ENCODE measurements around the gene SBNO2. TPM values are rescaled to one million over a fixed set of nuclear protein-coding genes. Genes with fewer than 3 reads are reported as not detected.
"Not testable (repeated sequence)": the region's sequence is repeated elsewhere in the genome, so short reads cannot be mapped to it uniquely, and the experiment has no call there.

SBNO2 gene
- total RNA-seq, 4 donors from 2014 or later = 22.8 to 69.0 (median 25.5) TPM

GRCh38 chr19:1206150-1206863 lies 32.2 kb upstream of the SBNO2 start:
- DNase-seq = no peak
- Histone ChIP-seq H3K4me1 (peaks cover 32 to 40% of the 10 kb centered on the region in 2 donors), H3K9me3 (no peaks in the 10 kb centered on the region), H3K36me3 (no peaks in the 10 kb centered on the region), H3K27ac (peak overlapping the region; percentile 56 to 79 (median 73)), H3K4me3 (replicated peaks in 1 of 3) (peak overlapping the region; percentile 35 to 83 (median 58)), H3K27me3 (no peaks in the 10 kb centered on the region)
- no peak for TF ChIP-seq CTCF (IDR thresholded peaks at IDR 0.05)
- TF ChIP-seq POLR2A (IDR thresholded peaks at IDR 0.05) = no peak
- intact Hi-C loops (cut with DNase I) = no loop called here
- 1 to 5% methylated on average over 18 to 25 of the region's 78 CpGs for WGBS, 2 donors

GRCh38 chr19:1205114-1206099 lies 31.3 kb upstream of the SBNO2 start, which contains the start of gene STK11:
Gene STK11, plus strand, starts transcription at chr19:1205778. Its CDS starts 1,136 bp downstream, at chr19:1206914.
- Histone ChIP-seq H3K4me1 (peaks cover 32 to 33% of the 10 kb centered on the region in 2 donors), H3K4me3 (replicated peaks in 1 of 3) (peak within 1 kb of the TSS; percentile 35 to 83 (median 58)), H3K27ac (peak within 1 kb of the TSS; percentile 62 to 79 (median 79)), H3K27me3 (no peaks in the 10 kb centered on the region), H3K9me3 (no peaks in the 10 kb centered on the region), H3K36me3 (no peaks in the 10 kb centered on the region)
- intact Hi-C loops (cut with DNase I) = no loop called here
- 11 to 29% methylated on average over 13 to 31 of the region's 114 CpGs for WGBS, 2 donors
- peak; percentile 99 for DNase-seq
- TF ChIP-seq POLR2A (IDR thresholded peaks at IDR 0.05) (peak; percentile 61 to 84), CTCF (IDR thresholded peaks at IDR 0.05) (no peak)

GRCh38 chr19:1200614-1201013 lies 26.5 kb upstream of the SBNO2 start:
- H3K27me3 ChIP-seq; intact Hi-C loops (cut with DNase I); H3K4me1 ChIP-seq; H3K36me3 ChIP-seq; H3K27ac ChIP-seq; H3K4me3 ChIP-seq (replicated peaks in 1 of 3); H3K9me3 ChIP-seq; DNase-seq: not testable (repeated sequence)
- WGBS, 2 donors = 81% methylated on average over 4 of the region's 4 CpGs

- whole genome bisulfite sequencing, 2 donors = 89 to 94% methylated on average over 1 to 3 of the region's 10 CpGs
- H3K27me3 ChIP-seq = no peaks in the 10 kb centered on the region
- H3K4me3 ChIP-seq (replicated peaks in 1 of 3) = no peak overlapping the region
- no peak for DNase-seq
- intact Hi-C loops (cut with DNase I) = no loop called here
- no peaks in the 10 kb centered on the region for H3K9me3 ChIP-seq
- no peak overlapping the region for H3K27ac ChIP-seq
- no peaks in the 10 kb centered on the region for H3K4me1 ChIP-seq
- no peak for TF ChIP-seq CTCF (IDR thresholded peaks at IDR 0.05)
- no peak for TF ChIP-seq POLR2A (IDR thresholded peaks at IDR 0.05)
- no peaks in the 10 kb centered on the region for H3K36me3 ChIP-seq
Observed at GRCh38 chr19:1199531-1199930, 25.5 kb upstream of the SBNO2 start.

- Histone ChIP-seq H3K27me3 (no peaks in the 10 kb centered on the region), H3K4me3 (replicated peaks in 1 of 3) (no peak overlapping the region), H3K36me3 (no peaks in the 10 kb centered on the region), H3K27ac (peak overlapping the region; percentile 14 to 75 (median 70)), H3K9me3 (no peaks in the 10 kb centered on the region), H3K4me1 (peaks cover 3 to 18% of the 10 kb centered on the region in 2 donors)
- DNase-seq = peak; percentile 87 to 88
- 54% methylated on average over 4 to 7 of the region's 9 CpGs for WGBS, 2 donors
- TF ChIP-seq POLR2A (IDR thresholded peaks at IDR 0.05) = peak in 1 of 2 donors; percentile 39
- no peak for TF ChIP-seq CTCF (IDR thresholded peaks at IDR 0.05)
- intact Hi-C loops (cut with DNase I) = no loop called here
Observed at GRCh38 chr19:1189419-1189818, 15.4 kb upstream of the SBNO2 start.
